Mesendoderm (in vitro differentiated cells): ENCODE data around the gene SULF2.
"Not testable (repeated sequence)": the region's sequence is repeated elsewhere in the genome, so short reads cannot be mapped to it uniquely, and the experiment has no call there.

Experiments used
- DNase-seq: peaks from one replicate; pipeline ENCODE4 v3.0.0; 2013
- H2AK5ac ChIP-seq: 2 replicates; pipeline ENCODE4 v1.6.1; 2013; ENCODE audit warnings: low read length, inconsistent platforms
- H2BK120ac ChIP-seq: 2 replicates; pipeline ENCODE4 v1.6.1; 2013; ENCODE audit warnings: low read depth, mild to moderate bottlenecking, low read length, moderate library complexity, mixed read lengths
- H2BK15ac ChIP-seq: replicated peaks from 2 replicates; pipeline ENCODE4 v1.6.1; 2013; ENCODE audit warnings: low read depth, mild to moderate bottlenecking, moderate library complexity
- H2BK5ac ChIP-seq: 2 replicates; pipeline ENCODE4 v1.6.1; 2013; ENCODE audit warnings: low read length, inconsistent platforms
- H3K18ac ChIP-seq: 2 replicates; pipeline ENCODE4 v1.6.1; 2013; ENCODE audit warnings: mild to moderate bottlenecking, low read length, mixed read lengths
- H3K23ac ChIP-seq: one replicate; pipeline ENCODE4 v1.6.1; 2013; ENCODE audit warnings: low read length
- H3K27ac ChIP-seq: 2 replicates; pipeline ENCODE4 v1.5.1; 2013; ENCODE audit warnings: low read depth, mild to moderate bottlenecking, inconsistent platforms, low read length, moderate library complexity
- H3K27me3 ChIP-seq: 2 replicates; pipeline ENCODE4 v1.6.1; 2013; ENCODE audit warnings: low read length, control low read depth, mild to moderate bottlenecking, inconsistent platforms; ENCODE audit not compliant: insufficient read depth, poor library complexity
- H3K36me3 ChIP-seq: 2 replicates; pipeline ENCODE4 v1.6.1; 2013; ENCODE audit warnings: low read length, inconsistent platforms; ENCODE audit not compliant: control insufficient read depth, insufficient read depth
- H3K4ac ChIP-seq: one replicate; pipeline ENCODE4 v1.6.1; 2013; ENCODE audit warnings: low read depth, mild to moderate bottlenecking, low read length, moderate library complexity
- H3K4me1 ChIP-seq: 2 replicates; pipeline ENCODE4 v1.6.1; 2013; ENCODE audit warnings: low read depth, low read length, inconsistent platforms; ENCODE audit not compliant: control insufficient read depth
- H3K4me2 ChIP-seq: 2 replicates; pipeline ENCODE4 v1.6.1; 2013; ENCODE audit warnings: low read length
- H3K4me3 ChIP-seq: 2 replicates; pipeline ENCODE4 v1.5.1; 2013; ENCODE audit warnings: mild to moderate bottlenecking, low read length
- H3K56ac ChIP-seq: one replicate; pipeline ENCODE4 v1.6.1; 2013; ENCODE audit warnings: low read length
- H3K79me1 ChIP-seq: 2 replicates; pipeline ENCODE4 v1.6.1; 2013; ENCODE audit warnings: low read length, inconsistent platforms
- H3K79me2 ChIP-seq: 2 replicates; pipeline ENCODE4 v1.6.1; 2013; ENCODE audit warnings: mild to moderate bottlenecking, low read length; ENCODE audit not compliant: control insufficient read depth, insufficient read depth
- H3K9ac ChIP-seq: 2 replicates; pipeline ENCODE4 v1.6.1; 2013; ENCODE audit warnings: low read length, inconsistent platforms
- H4K5ac ChIP-seq: one replicate; pipeline ENCODE4 v1.6.1; 2013; ENCODE audit warnings: low read length
- H4K8ac ChIP-seq: one replicate; pipeline ENCODE4 v1.6.1; 2013; ENCODE audit warnings: low read depth, mild to moderate bottlenecking, control low read depth, low read length, moderate library complexity
- WGBS: extraction: QIAGEN DNeasy Blood & Tissue Kit; methylation state at CpG from one replicate; pipeline ENCODE4 v1.1.7; 2013; ENCODE audit warnings: low lambda C conversion rate, missing lambda C conversion rate; ENCODE audit not compliant: insufficient coverage; ENCODE audit errors: extremely low coverage; 5-methylcytosine and 5-hydroxymethylcytosine counted together

Gene SULF2

GRCh38 chr20:47823941-47824340 lies 38.7 kb upstream of the SULF2 start:
- H3K4me2 ChIP-seq, H4K8ac ChIP-seq, H3K27me3 ChIP-seq, H3K4ac ChIP-seq, H3K23ac ChIP-seq, H2BK120ac ChIP-seq, H3K18ac ChIP-seq, H3K27ac ChIP-seq, DNase-seq, H3K9ac ChIP-seq, H2AK5ac ChIP-seq, H3K36me3 ChIP-seq, H3K79me2 ChIP-seq, H3K4me1 ChIP-seq, H3K56ac ChIP-seq, H3K4me3 ChIP-seq, H2BK5ac ChIP-seq, H2BK15ac ChIP-seq, H3K79me1 ChIP-seq, H4K5ac ChIP-seq: not testable (repeated sequence)
- no CpG with 5 or more reads among the region's 12 CpGs for WGBS

GRCh38 chr20:47821481-47822100 lies 36.3 kb upstream of the SULF2 start:
- Histone ChIP-seq H3K23ac (no peak overlapping the region), H4K5ac (no peak overlapping the region), H4K8ac (no peak overlapping the region), H3K4ac (no peak overlapping the region), H3K9ac (no peak overlapping the region), H3K79me1 (no peaks in the 10 kb centered on the region), H3K18ac (no peak overlapping the region), H2BK120ac (no peak overlapping the region), H3K36me3 (no peaks in the 10 kb centered on the region), H3K4me2 (no peak overlapping the region), H3K4me3 (no peak overlapping the region), H3K27me3 (no peaks in the 10 kb centered on the region), H2BK5ac (no peak overlapping the region), H3K4me1 (no peaks in the 10 kb centered on the region), H3K27ac (no peak overlapping the region), H2BK15ac (no peak overlapping the region), H2AK5ac (no peak overlapping the region), H3K56ac (no peak overlapping the region), H3K79me2 (no peaks in the 10 kb centered on the region)
- WGBS: no CpG with 5 or more reads among the region's 13 CpGs
- DNase-seq: peak; percentile 55

GRCh38 chr20:47818996-47819609 lies 33.8 kb upstream of the SULF2 start:
- Histone ChIP-seq H3K4me2 (no peak overlapping the region), H2AK5ac (no peak overlapping the region), H4K5ac (no peak overlapping the region), H3K56ac (no peak overlapping the region), H3K4ac (no peak overlapping the region), H2BK15ac (no peak overlapping the region), H2BK120ac (no peak overlapping the region), H4K8ac (no peak overlapping the region), H3K4me3 (no peak overlapping the region), H3K4me1 (no peaks in the 10 kb centered on the region), H3K23ac (no peak overlapping the region), H3K18ac (no peak overlapping the region), H3K9ac (no peak overlapping the region), H3K36me3 (no peaks in the 10 kb centered on the region), H3K79me1 (no peaks in the 10 kb centered on the region), H3K27me3 (no peaks in the 10 kb centered on the region), H3K27ac (no peak overlapping the region), H3K79me2 (no peaks in the 10 kb centered on the region), H2BK5ac (no peak overlapping the region)
- WGBS: no CpG with 5 or more reads among the region's 14 CpGs
- peak; percentile 47 for DNase-seq

GRCh38 chr20:47818466-47818865 lies 33.2 kb upstream of the SULF2 start:
- Histone ChIP-seq H4K5ac (no peak overlapping the region), H3K56ac (no peak overlapping the region), H2BK120ac (no peak overlapping the region), H3K4me3 (no peak overlapping the region), H3K23ac (no peak overlapping the region), H3K27ac (no peak overlapping the region), H3K4me1 (no peaks in the 10 kb centered on the region), H3K4ac (no peak overlapping the region), H3K27me3 (no peaks in the 10 kb centered on the region), H3K79me2 (no peaks in the 10 kb centered on the region), H2BK5ac (no peak overlapping the region), H4K8ac (no peak overlapping the region), H3K36me3 (no peaks in the 10 kb centered on the region), H3K4me2 (no peak overlapping the region), H2BK15ac (no peak overlapping the region), H3K79me1 (no peaks in the 10 kb centered on the region), H3K18ac (no peak overlapping the region), H3K9ac (no peak overlapping the region), H2AK5ac (no peak overlapping the region)
- DNase-seq: no peak
- WGBS: no CpG with 5 or more reads among the region's 7 CpGs

GRCh38 chr20:47818016-47818415 lies 32.7 kb upstream of the SULF2 start:
- no CpG with 5 or more reads among the region's 3 CpGs for WGBS

GRCh38 chr20:47817573-47817972 lies 32.3 kb upstream of the SULF2 start:
- H2AK5ac ChIP-seq: no peak overlapping the region
- no peaks in the 10 kb centered on the region for H3K4me1 ChIP-seq
- H3K4me2 ChIP-seq: no peak overlapping the region
- H3K36me3 ChIP-seq: no peaks in the 10 kb centered on the region
- no peak overlapping the region for H3K9ac ChIP-seq
- H3K27ac ChIP-seq: no peak overlapping the region
- H3K23ac ChIP-seq: no peak overlapping the region
- no CpG with 5 or more reads among the region's 7 CpGs for WGBS
- H3K79me1 ChIP-seq: no peaks in the 10 kb centered on the region
- no peak overlapping the region for H3K56ac ChIP-seq
- H2BK120ac ChIP-seq: no peak overlapping the region
- no peaks in the 10 kb centered on the region for H3K79me2 ChIP-seq
- no peak overlapping the region for H4K8ac ChIP-seq
- DNase-seq: no peak
- no peak overlapping the region for H3K18ac ChIP-seq
- no peak overlapping the region for H3K4ac ChIP-seq
- no peak overlapping the region for H2BK5ac ChIP-seq
- no peak overlapping the region for H2BK15ac ChIP-seq
- H3K4me3 ChIP-seq: no peak overlapping the region
- H4K5ac ChIP-seq: no peak overlapping the region
- H3K27me3 ChIP-seq: no peaks in the 10 kb centered on the region

More at GRCh38 chr20:47818016-47818415, 32.7 kb upstream of the SULF2 start:
- Histone ChIP-seq H4K5ac (no peak overlapping the region), H3K23ac (no peak overlapping the region), H3K9ac (no peak overlapping the region), H3K79me1 (no peaks in the 10 kb centered on the region), H3K27ac (no peak overlapping the region), H2BK15ac (no peak overlapping the region), H3K4me3 (no peak overlapping the region), H3K4ac (no peak overlapping the region), H3K4me2 (no peak overlapping the region), H3K4me1 (no peaks in the 10 kb centered on the region), H3K36me3 (no peaks in the 10 kb centered on the region), H3K79me2 (no peaks in the 10 kb centered on the region), H2BK120ac (no peak overlapping the region), H3K56ac (no peak overlapping the region), H2AK5ac (no peak overlapping the region), H2BK5ac (no peak overlapping the region), H3K27me3 (no peaks in the 10 kb centered on the region), H3K18ac (no peak overlapping the region), H4K8ac (no peak overlapping the region)
- DNase-seq: no peak
